AG20443 (cell line): ENCODE data around the gene HAUS6.
A peak's percentile ranks its signal among the peaks of the same experiment; 100 is the strongest.
"Not testable (repeated sequence)": the region's sequence is repeated elsewhere in the genome, so short reads cannot be mapped to it uniquely, and the experiment has no call there.

Experiments used
- DNase-seq: peaks from one replicate; pipeline ENCODE4 v3.0.0; 2012; ENCODE audit warnings: low spot score, mixed read lengths

Gene HAUS6

GRCh38 chr9:19048966-19049916 lies 53.5 kb downstream of the HAUS6 start, which contains the start of gene RRAGA:
Gene RRAGA, plus strand, starts transcription at chr9:19049427. Its CDS starts 233 bp downstream, at chr9:19049660.
- peak; percentile 98 for DNase-seq

- no peak for DNase-seq
Observed at GRCh38 chr9:19036611-19037010, 66.1 kb downstream of the HAUS6 start.

- DNase-seq, result no peak
Observed at GRCh38 chr9:19033015-19033414, 69.7 kb downstream of the HAUS6 start, which contains the start of gene SAXO1. Gene SAXO1, minus strand, starts transcription at chr9:19033209. Its CDS starts 301 bp downstream, at chr9:19032908.

GRCh38 chr9:19032406-19032805 lies 70.3 kb downstream of the HAUS6 start:
- DNase-seq, result no peak

GRCh38 chr9:19030899-19031298 lies 71.8 kb downstream of the HAUS6 start:
- DNase-seq, result peak; percentile 68

GRCh38 chr9:19028835-19029451 lies 73.8 kb downstream of the HAUS6 start:
- peak; percentile 88 for DNase-seq

GRCh38 chr9:19027825-19028224 lies 74.9 kb downstream of the HAUS6 start:
- no peak for DNase-seq

- no peak for DNase-seq
Observed at GRCh38 chr9:19026375-19026774, 76.3 kb downstream of the HAUS6 start.

GRCh38 chr9:19023078-19023477 lies 79.6 kb downstream of the HAUS6 start:
- DNase-seq, result no peak

- no peak for DNase-seq
Observed at GRCh38 chr9:19022206-19022605, 80.5 kb downstream of the HAUS6 start.

GRCh38 chr9:19021649-19022048 lies 81.1 kb downstream of the HAUS6 start:
- not testable (repeated sequence) for DNase-seq

GRCh38 chr9:19020886-19021455 lies 81.7 kb downstream of the HAUS6 start:
- DNase-seq, result no peak

- DNase-seq, result no peak
Observed at GRCh38 chr9:19018201-19018600, 84.5 kb downstream of the HAUS6 start.

- DNase-seq, result no peak
Observed at GRCh38 chr9:19009391-19009965, 93.2 kb downstream of the HAUS6 start.
